Effector memory CD8-positive, alpha-beta T cell (primary cell): Measurements from ENCODE around the gene ANKRD34A.

Experiments used
- ATAC-seq: fragments of 150-1000 bp; cut with Tn5 transposase; replicated peaks from 2 replicates; pipeline ENCODE4 v1.10.0; 2021; ENCODE audit warnings: mild to moderate bottlenecking, moderate library complexity
- DNase-seq, 3 experiments: peaks; one replicate each; pipeline ENCODE4 v3.0.0; 2021
- H3K27ac Mint-ChIP-seq, 2 donors: one replicate each; pipeline ENCODE4 v1.8.0; 2022; ENCODE audit warnings: mild to moderate bottlenecking in 2 of 2, mixed read lengths in 2 of 2, moderate library complexity in 2 of 2
- H3K27me3 Mint-ChIP-seq, 2 donors: one replicate each; pipeline ENCODE4 v1.8.0; 2022; ENCODE audit warnings: mixed read lengths in 2 of 2
- H3K36me3 Mint-ChIP-seq: one replicate; pipeline ENCODE4 v1.8.0; 2022; ENCODE audit warnings: mild to moderate bottlenecking, moderate library complexity, mixed read lengths; ENCODE audit not compliant: insufficient read depth
- H3K4me1 Mint-ChIP-seq, 2 donors: one replicate each; pipeline ENCODE4 v1.8.0; 2022; ENCODE audit warnings: low read depth in 2 of 2, mixed read lengths in 2 of 2
- H3K4me3 Mint-ChIP-seq, 2 donors: one replicate each; pipeline ENCODE4 v1.8.0; 2022; ENCODE audit warnings: mild to moderate bottlenecking in 2 of 2, mixed read lengths in 2 of 2, moderate library complexity in 2 of 2
- H3K9me3 Mint-ChIP-seq, 2 donors: one replicate each; pipeline ENCODE4 v1.8.0; 2022; ENCODE audit warnings: mixed read lengths in 2 of 2

ANKRD34A gene

GRCh38 chr1:145957443-145958319 is 6.7 kb downstream of the ANKRD34A start, which contains the start of gene LIX1L:
Gene LIX1L, minus strand, starts transcription at chr1:145958017. Its CDS starts 90 bp downstream, at chr1:145957927.
- Mint-ChIP-seq H3K9me3 (no peaks in the 10 kb centered on the region), H3K27ac (peak within 1 kb of the TSS; percentile 67 to 90)
- ATAC-seq, result peak; percentile 85

GRCh38 chr1:145956781-145957442 is 7.5 kb downstream of the ANKRD34A start:
- peak overlapping the region; percentile 67 to 90 for H3K27ac Mint-ChIP-seq
- peaks cover 62 to 71% of the 10 kb centered on the region in 2 donors for H3K4me1 Mint-ChIP-seq
- H3K27me3 Mint-ChIP-seq, result no peaks in the 10 kb centered on the region
- peaks cover 17% of the 10 kb centered on the region for H3K36me3 Mint-ChIP-seq
- H3K4me3 Mint-ChIP-seq, result peak overlapping the region; percentile 82 to 90
- H3K9me3 Mint-ChIP-seq, result no peaks in the 10 kb centered on the region
- no peak for DNase-seq
- ATAC-seq, result no peak

More at GRCh38 chr1:145957443-145958319, 6.7 kb downstream of the ANKRD34A start, which contains the start of gene LIX1L:
- Mint-ChIP-seq H3K27me3 (no peaks in the 10 kb centered on the region), H3K4me3 (peak within 1 kb of the TSS; percentile 82 to 90), H3K36me3 (peaks cover 16% of the 10 kb centered on the region), H3K4me1 (peaks cover 64 to 72% of the 10 kb centered on the region in 2 donors)
- peak; percentile 92 to 94 (median 94) for DNase-seq

GRCh38 chr1:145956361-145956760 is 8.0 kb downstream of the ANKRD34A start:
- Mint-ChIP-seq H3K36me3 (peaks cover 20% of the 10 kb centered on the region), H3K4me3 (peak overlapping the region; percentile 82 to 90), H3K9me3 (no peaks in the 10 kb centered on the region), H3K27me3 (no peaks in the 10 kb centered on the region), H3K27ac (peak overlapping the region; percentile 67 to 90), H3K4me1 (peaks cover 60 to 73% of the 10 kb centered on the region in 2 donors)
- no peak for ATAC-seq
- no peak for DNase-seq

GRCh38 chr1:145955436-145955835 is 8.9 kb downstream of the ANKRD34A start:
- peak overlapping the region in 1 of 2 donors; percentile 90 for H3K4me3 Mint-ChIP-seq

GRCh38 chr1:145953861-145954260 is 10.5 kb downstream of the ANKRD34A start:
- no peaks in the 10 kb centered on the region for H3K9me3 Mint-ChIP-seq
- peak overlapping the region; percentile 52 to 71 for H3K27ac Mint-ChIP-seq
- peaks cover 58 to 70% of the 10 kb centered on the region in 2 donors for H3K4me1 Mint-ChIP-seq
- ATAC-seq (no peak), DNase-seq (no peak)
- H3K27me3 Mint-ChIP-seq, result no peaks in the 10 kb centered on the region
- H3K4me3 Mint-ChIP-seq, result peak overlapping the region in 1 of 2 donors; percentile 34
- H3K36me3 Mint-ChIP-seq, result peaks cover 18% of the 10 kb centered on the region

More at GRCh38 chr1:145955436-145955835, 8.9 kb downstream of the ANKRD34A start:
- Mint-ChIP-seq H3K4me1 (peaks cover 58 to 72% of the 10 kb centered on the region in 2 donors), H3K36me3 (peaks cover 20% of the 10 kb centered on the region), H3K27me3 (no peaks in the 10 kb centered on the region), H3K27ac (peak overlapping the region in 1 of 2 donors; percentile 42), H3K9me3 (no peaks in the 10 kb centered on the region)
- DNase-seq, result no peak
- ATAC-seq, result no peak

GRCh38 chr1:145952903-145953302 is 11.5 kb downstream of the ANKRD34A start:
- peak overlapping the region in 1 of 2 donors; percentile 71 for H3K27ac Mint-ChIP-seq
- H3K4me3 Mint-ChIP-seq, result peak overlapping the region in 1 of 2 donors; percentile 34
- ATAC-seq, result no peak
- DNase-seq, result no peak
- H3K36me3 Mint-ChIP-seq, result peaks cover 13% of the 10 kb centered on the region
- H3K27me3 Mint-ChIP-seq, result no peaks in the 10 kb centered on the region
- H3K4me1 Mint-ChIP-seq, result peaks cover 52 to 64% of the 10 kb centered on the region in 2 donors
- no peaks in the 10 kb centered on the region for H3K9me3 Mint-ChIP-seq

- peak overlapping the region; percentile 6 to 67 for H3K27ac Mint-ChIP-seq
- peaks cover 45 to 56% of the 10 kb centered on the region in 2 donors for H3K4me1 Mint-ChIP-seq
- no peaks in the 10 kb centered on the region for H3K9me3 Mint-ChIP-seq
Measured at GRCh38 chr1:145951526-145951925, 12.8 kb downstream of the ANKRD34A start.

GRCh38 chr1:145949219-145949618 is 15.2 kb downstream of the ANKRD34A start:
- Mint-ChIP-seq H3K27ac (peak overlapping the region; percentile 6 to 45), H3K27me3 (no peaks in the 10 kb centered on the region)

More at GRCh38 chr1:145951526-145951925, 12.8 kb downstream of the ANKRD34A start:
- Mint-ChIP-seq H3K36me3 (peaks cover 10% of the 10 kb centered on the region), H3K4me3 (no peak overlapping the region), H3K27me3 (no peaks in the 10 kb centered on the region)
- ATAC-seq (no peak), DNase-seq (no peak)

GRCh38 chr1:145947551-145947950 is 16.8 kb downstream of the ANKRD34A start:
- peaks cover 28% of the 10 kb centered on the region for H3K36me3 Mint-ChIP-seq

More at GRCh38 chr1:145949219-145949618, 15.2 kb downstream of the ANKRD34A start:
- no peak overlapping the region for H3K4me3 Mint-ChIP-seq
- peaks cover 31 to 39% of the 10 kb centered on the region in 2 donors for H3K4me1 Mint-ChIP-seq
- ATAC-seq (no peak), DNase-seq (no peak)
- no peaks in the 10 kb centered on the region for H3K9me3 Mint-ChIP-seq
- peaks cover 26% of the 10 kb centered on the region for H3K36me3 Mint-ChIP-seq

GRCh38 chr1:145946477-145946986 is 17.8 kb downstream of the ANKRD34A start:
- peaks cover 36% of the 10 kb centered on the region for H3K36me3 Mint-ChIP-seq

More at GRCh38 chr1:145947551-145947950, 16.8 kb downstream of the ANKRD34A start:
- ATAC-seq (no peak), DNase-seq (no peak)
- H3K27ac Mint-ChIP-seq, result peak overlapping the region; percentile 20 to 50
- H3K4me3 Mint-ChIP-seq, result no peak overlapping the region
- H3K9me3 Mint-ChIP-seq, result no peaks in the 10 kb centered on the region
- H3K27me3 Mint-ChIP-seq, result no peaks in the 10 kb centered on the region
- peaks cover 26 to 28% of the 10 kb centered on the region in 2 donors for H3K4me1 Mint-ChIP-seq

GRCh38 chr1:145944532-145944931 is 19.8 kb downstream of the ANKRD34A start:
- no peak for DNase-seq
- Mint-ChIP-seq H3K9me3 (no peaks in the 10 kb centered on the region), H3K36me3 (peaks cover 55% of the 10 kb centered on the region), H3K27me3 (no peaks in the 10 kb centered on the region), H3K27ac (peak overlapping the region; percentile 49 to 54), H3K4me3 (no peak overlapping the region), H3K4me1 (peaks cover 9 to 12% of the 10 kb centered on the region in 2 donors)
- ATAC-seq, result no peak

More at GRCh38 chr1:145946477-145946986, 17.8 kb downstream of the ANKRD34A start:
- H3K4me3 Mint-ChIP-seq, result no peak overlapping the region
- ATAC-seq (no peak), DNase-seq (no peak)
- H3K9me3 Mint-ChIP-seq, result no peaks in the 10 kb centered on the region
- no peak overlapping the region for H3K27ac Mint-ChIP-seq
- H3K27me3 Mint-ChIP-seq, result no peaks in the 10 kb centered on the region
- peaks cover 20 to 22% of the 10 kb centered on the region in 2 donors for H3K4me1 Mint-ChIP-seq

GRCh38 chr1:145942871-145943270 is 21.5 kb downstream of the ANKRD34A start:
- H3K4me1 Mint-ChIP-seq, result peaks cover 2 to 3% of the 10 kb centered on the region in 2 donors
- no peak for ATAC-seq
- H3K27me3 Mint-ChIP-seq, result no peaks in the 10 kb centered on the region
- peaks cover 68% of the 10 kb centered on the region for H3K36me3 Mint-ChIP-seq
- no peak for DNase-seq
- H3K9me3 Mint-ChIP-seq, result no peaks in the 10 kb centered on the region
- peak overlapping the region in 1 of 2 donors; percentile 35 for H3K27ac Mint-ChIP-seq
- H3K4me3 Mint-ChIP-seq, result no peak overlapping the region

- ATAC-seq, result no peak
- DNase-seq, result no peak
- Mint-ChIP-seq H3K27me3 (no peaks in the 10 kb centered on the region), H3K9me3 (no peaks in the 10 kb centered on the region), H3K27ac (peak overlapping the region in 1 of 2 donors; percentile 35), H3K4me1 (peaks cover 2 to 3% of the 10 kb centered on the region in 2 donors), H3K36me3 (peaks cover 73% of the 10 kb centered on the region), H3K4me3 (no peak overlapping the region)
Measured at GRCh38 chr1:145942405-145942804, 22.0 kb downstream of the ANKRD34A start.
